Fibroblast of skin of abdomen (primary cell): ENCODE measurements around the gene GPRC5B.
A peak's percentile ranks its signal among the peaks of the same experiment; 100 is the strongest.

Source experiments
- DNase-seq: peaks from one replicate; pipeline ENCODE4 v3.0.0-alpha.2; 2013

GPRC5B gene

GRCh38 chr16:19896951-19897350 lies 12.3 kb upstream of the GPRC5B start:
- DNase-seq = no peak

- no peak for DNase-seq
These were observed 9.9 kb upstream of the GPRC5B start for GRCh38 chr16:19894586-19894985.

- no peak for DNase-seq
These were observed 8.3 kb upstream of the GPRC5B start for GRCh38 chr16:19892902-19893301.

- DNase-seq = no peak
These were observed 6.3 kb upstream of the GPRC5B start for GRCh38 chr16:19890901-19891300.

GRCh38 chr16:19888834-19889233 lies 4.2 kb upstream of the GPRC5B start:
- DNase-seq = no peak

- DNase-seq = peak; percentile 70
These were observed 1.7 kb upstream of the GPRC5B start for GRCh38 chr16:19886073-19886941.

GRCh38 chr16:19885451-19886072 lies 914 bp upstream of the GPRC5B start:
- no peak for DNase-seq

GRCh38 chr16:19883966-19884485 lies 622 bp downstream of the GPRC5B start:
- no peak for DNase-seq

- no peak for DNase-seq
These were observed 1.2 kb downstream of the GPRC5B start for GRCh38 chr16:19883296-19883965.

- no peak for DNase-seq
These were observed 2.0 kb downstream of the GPRC5B start for GRCh38 chr16:19882646-19883045.

GRCh38 chr16:19882186-19882585 lies 2.5 kb downstream of the GPRC5B start:
- no peak for DNase-seq

- no peak for DNase-seq
These were observed 2.9 kb downstream of the GPRC5B start for GRCh38 chr16:19881783-19882182.

- no peak for DNase-seq
These were observed 3.6 kb downstream of the GPRC5B start for GRCh38 chr16:19881028-19881427.

- DNase-seq = peak; percentile 36
These were observed 5.3 kb downstream of the GPRC5B start for GRCh38 chr16:19879241-19879792.

- DNase-seq = no peak
These were observed 5.9 kb downstream of the GPRC5B start for GRCh38 chr16:19878757-19879156.

GRCh38 chr16:19876501-19877059 lies 8.1 kb downstream of the GPRC5B start:
- DNase-seq = no peak

- DNase-seq = no peak
These were observed 8.7 kb downstream of the GPRC5B start for GRCh38 chr16:19875900-19876299.

GRCh38 chr16:19874851-19875546 lies 9.6 kb downstream of the GPRC5B start:
- no peak for DNase-seq

- DNase-seq = no peak
These were observed 10.6 kb downstream of the GPRC5B start for GRCh38 chr16:19874026-19874425.

GRCh38 chr16:19872935-19873334 lies 11.7 kb downstream of the GPRC5B start:
- DNase-seq = no peak

GRCh38 chr16:19872179-19872863 lies 12.3 kb downstream of the GPRC5B start:
- no peak for DNase-seq
